HEK293T (cell line): ENCODE data around the gene AXL.

Experiments
- CTCF ChIA-PET: fragments of 350-600 bp; formaldehyde crosslinking; extraction: SDS; loops from one replicate; lab custom pipeline; 2021; ENCODE audit warnings: antibody characterized with exemption, inconsistent platforms; lab: Yijun Ruan, JAX
- POLR2A ChIA-PET: fragments of 350-600 bp; formaldehyde crosslinking; extraction: SDS; loops from one replicate; lab custom pipeline; 2020; ENCODE audit warnings: antibody characterized with exemption, inconsistent platforms; lab: Yijun Ruan, JAX
- DNase-seq: peaks from one replicate; pipeline ENCODE4 v3.0.0; 2012; ENCODE audit warnings: mixed read lengths; ENCODE audit errors: extremely low spot score
- ARNT ChIP-seq: fragments of 450-650 bp; IDR thresholded peaks from 2 replicates; pipeline ENCODE4 v1.6.1; 2017; ENCODE audit warnings: mild to moderate bottlenecking
- BHLHE40 ChIP-seq: fragments of 450-650 bp; IDR thresholded peaks from 2 replicates; pipeline ENCODE4 v1.6.1; 2016; ENCODE audit warnings: mild to moderate bottlenecking, moderate library complexity, borderline replicate concordance
- CTBP1 ChIP-seq: fragments of 450-650 bp; IDR thresholded peaks from 2 replicates; pipeline ENCODE4 v1.6.1; 2016; ENCODE audit warnings: borderline replicate concordance
- ELF4 ChIP-seq: fragments of 450-650 bp; IDR thresholded peaks from 2 replicates; pipeline ENCODE4 v1.6.1; 2017; ENCODE audit warnings: antibody characterized with exemption
- FOXA1 ChIP-seq: fragments of 450-650 bp; IDR thresholded peaks from 2 replicates; pipeline ENCODE4 v1.6.1; 2016; ENCODE audit warnings: mild to moderate bottlenecking
- FOXK2 ChIP-seq: fragments of 450-650 bp; IDR thresholded peaks from 2 replicates; pipeline ENCODE4 v1.6.1; 2016; ENCODE audit warnings: mild to moderate bottlenecking
- FOXM1 ChIP-seq: fragments of 450-650 bp; IDR thresholded peaks from 2 replicates; pipeline ENCODE4 v1.6.1; 2017; ENCODE audit warnings: mild to moderate bottlenecking, borderline replicate concordance
- HDGF ChIP-seq: fragments of 450-650 bp; IDR thresholded peaks from 2 replicates; pipeline ENCODE4 v1.6.1; 2017; ENCODE audit warnings: antibody characterized with exemption, borderline replicate concordance
- L3MBTL2 ChIP-seq: fragments of 450-650 bp; conservative IDR thresholded peaks from 2 replicates; pipeline ENCODE4 v1.6.1; 2016; ENCODE audit warnings: mild to moderate bottlenecking
- LEF1 ChIP-seq: fragments of 450-650 bp; IDR thresholded peaks from 2 replicates; pipeline ENCODE4 v1.6.1; 2017; ENCODE audit warnings: mild to moderate bottlenecking, borderline replicate concordance
- NFRKB ChIP-seq: fragments of 450-650 bp; IDR thresholded peaks from 2 replicates; pipeline ENCODE4 v1.6.1; 2016; ENCODE audit warnings: mild to moderate bottlenecking, moderate library complexity
- PKNOX1 ChIP-seq: fragments of 450-650 bp; IDR thresholded peaks from 2 replicates; pipeline ENCODE4 v1.6.1; 2016
- SP1 ChIP-seq: fragments of 450-650 bp; IDR thresholded peaks from 2 replicates; pipeline ENCODE4 v1.6.1; 2017
- SUZ12 ChIP-seq: fragments of 450-650 bp; IDR thresholded peaks from 2 replicates; pipeline ENCODE4 v1.6.1; 2016; ENCODE audit warnings: mild to moderate bottlenecking
- TARDBP ChIP-seq: fragments of 450-650 bp; IDR thresholded peaks from 2 replicates; pipeline ENCODE4 v1.6.1; 2016
- ZNF384 ChIP-seq: fragments of 450-650 bp; IDR thresholded peaks from 2 replicates; pipeline ENCODE4 v1.6.1; 2016

The AXL gene

GRCh38 chr19:41263042-41263849 lies 44.2 kb downstream of the AXL start:
- ChIA-PET POLR2A (interaction anchor here (0.6 to 4.5 kb wide), 26 partner anchors 11 to 600 kb away, joined by 3 to 48 read pairs (median 3); partner anchors contain the start of genes CCDC97, DMAC2 and RAB4B), CTCF (interaction anchor here (0.7 to 2.0 kb wide), 4 partner anchors 39 to 65 kb away, joined by 3 to 17 read pairs (median 4); no protein-coding TSS in a partner anchor)
- peak; percentile 42 for DNase-seq
- TF ChIP-seq FOXM1 (no peak), ZNF384 (peak; percentile 65)

- ChIA-PET POLR2A (interaction anchor here (0.6 to 4.5 kb wide), 24 partner anchors 11 to 601 kb away, joined by 3 to 48 read pairs (median 3); partner anchors contain the start of genes CCDC97, DMAC2 and RAB4B), CTCF (interaction anchor here (0.7 to 2.0 kb wide), 2 partner anchors 54 to 61 kb away, joined by 3 to 17 read pairs; no protein-coding TSS in a partner anchor)
- TF ChIP-seq NFRKB: peak; percentile 99
- TF ChIP-seq L3MBTL2: peak; percentile 96
- peak; percentile 14; the same call in 1 of the 2 replicates for TF ChIP-seq ELF4
- TF ChIP-seq LEF1: 0 out of 2 replicates have a peak, but pooled peaks have one; percentile 43
- 0 out of 2 replicates have a peak, but pooled peaks have one; percentile 36 for TF ChIP-seq TARDBP
- no peak for TF ChIP-seq FOXA1
- TF ChIP-seq SUZ12: no peak
- TF ChIP-seq FOXK2: no peak
- TF ChIP-seq PKNOX1: peak; percentile 80
- peak; percentile 57; the same call in 1 of the 2 replicates for TF ChIP-seq FOXM1
- peak; percentile 98 for DNase-seq
Measured at GRCh38 chr19:41263850-41264580, 45.0 kb downstream of the AXL start, which contains the start of gene HNRNPUL1. Gene HNRNPUL1 (plus strand): TSS chr19:41264372. CDS start chr19:41264504, 132 bp downstream.

GRCh38 chr19:41264581-41265394 lies 45.8 kb downstream of the AXL start:
- TF ChIP-seq L3MBTL2 (no peak), FOXM1 (no peak), LEF1 (no peak), FOXA1 (no peak), CTBP1 (no peak), ELF4 (no peak), SP1 (no peak)
- DNase-seq: peak; percentile 17
- ChIA-PET CTCF (no interaction called here), POLR2A (interaction anchor here (0.7 to 4.5 kb wide), 17 partner anchors 10 to 777 kb away, joined by 3 to 48 read pairs (median 3); partner anchors contain the start of genes CCDC97, DMAC2 and RAB4B)

- ChIA-PET POLR2A (interaction anchor here (0.9 to 4.5 kb wide), 7 partner anchors 9 to 87 kb away, joined by 3 to 48 read pairs (median 4); no protein-coding TSS in a partner anchor), CTCF (interaction anchor here (0.6 to 0.9 kb wide), 2 partner anchors 10 to 43 kb away, joined by 3 read pairs; no protein-coding TSS in a partner anchor)
- TF ChIP-seq NFRKB: no peak
- no peak for TF ChIP-seq CTBP1
- TF ChIP-seq ARNT: no peak
- TF ChIP-seq ZNF384: no peak
- TF ChIP-seq LEF1: no peak
- TF ChIP-seq L3MBTL2: no peak
- no peak for TF ChIP-seq PKNOX1
- TF ChIP-seq SP1: no peak
- no peak for TF ChIP-seq TARDBP
- no peak for TF ChIP-seq FOXA1
- no peak for TF ChIP-seq ELF4
- no peak for TF ChIP-seq SUZ12
- TF ChIP-seq HDGF: no peak
- no peak for TF ChIP-seq BHLHE40
- no peak for TF ChIP-seq FOXK2
- no peak for TF ChIP-seq FOXM1
- DNase-seq: no peak
Measured at GRCh38 chr19:41265395-41266153, 46.6 kb downstream of the AXL start.

GRCh38 chr19:41269055-41269454 lies 50.0 kb downstream of the AXL start:
- ChIA-PET POLR2A (no interaction called here), CTCF (no interaction called here)
- TF ChIP-seq FOXM1 (no peak), BHLHE40 (no peak), ARNT (no peak), FOXA1 (no peak), PKNOX1 (no peak), FOXK2 (no peak), ZNF384 (no peak), L3MBTL2 (no peak), LEF1 (no peak), SUZ12 (no peak), SP1 (no peak), HDGF (no peak), NFRKB (no peak), CTBP1 (no peak), ELF4 (no peak), TARDBP (no peak)
- DNase-seq: no peak
